Measurements from ENCODE around the gene CYP2W1. TPM values are rescaled to one million over a fixed set of nuclear protein-coding genes. Genes with fewer than 3 reads are reported as not detected.
"Not testable (repeated sequence)": the region's sequence is repeated elsewhere in the genome, so short reads cannot be mapped to it uniquely, and the experiment has no call there.

Gene CYP2W1
- total and polyA plus RNA-seq, 2 experiments from 2014 or later, result not detected

GRCh38 chr7:960269-960871 is 22.6 kb upstream of the CYP2W1 start:
- H3K36me3 ChIP-seq (ENCODE audit: low read depth), result no peaks in the 10 kb centered on the region
- in situ Hi-C loops (cut with MboI), result no loop called here
- no peak for DNase-seq
- H2AFZ ChIP-seq, result no peak overlapping the region
- no peaks in the 10 kb centered on the region for H3K9me3 ChIP-seq (ENCODE audit: low read depth)
- H3K79me2 ChIP-seq (ENCODE audit: insufficient read depth), result no peaks in the 10 kb centered on the region
- H3K27ac ChIP-seq, result no peak overlapping the region
- no peak for TF ChIP-seq EZH2 (IDR thresholded peaks at IDR 0.05; ENCODE audit: insufficient read depth, poor library complexity, severe bottlenecking)
- H3K4me1 ChIP-seq (ENCODE audit: insufficient read depth), result peaks cover 4% of the 10 kb centered on the region
- no peaks in the 10 kb centered on the region for H4K20me1 ChIP-seq (ENCODE audit: insufficient read depth)
- no peak overlapping the region for H3K9ac ChIP-seq
- peaks cover 5% of the 10 kb centered on the region for H3F3A ChIP-seq (ENCODE audit: insufficient read depth)
- H3K4me3 ChIP-seq, result no peak overlapping the region
- 47 to 53% methylated on average over 31 of the region's 31 CpGs for WGBS, 2 experiments (ENCODE audit: low coverage in 1 of 2, low lambda C conversion rate in 2 of 2, missing lambda C conversion rate in 2 of 2)
- H3K4me2 ChIP-seq (ENCODE audit: unreplicated experiment), result no peak overlapping the region
- no peaks in the 10 kb centered on the region for H3K9me2 ChIP-seq (ENCODE audit: insufficient read depth)
- peaks cover 4% of the 10 kb centered on the region; the same call in 1 of the 2 replicates for H3K27me3 ChIP-seq (replicated peaks; ENCODE audit: insufficient read depth)

- in situ Hi-C loops (cut with MboI); H3K4me1 ChIP-seq (ENCODE audit: insufficient read depth); H3K9me3 ChIP-seq (ENCODE audit: low read depth); H3K9ac ChIP-seq; H3K4me3 ChIP-seq; H2AFZ ChIP-seq; H3K4me2 ChIP-seq (ENCODE audit: unreplicated experiment); H3K27me3 ChIP-seq (replicated peaks; ENCODE audit: insufficient read depth); H4K20me1 ChIP-seq (ENCODE audit: insufficient read depth); H3K27ac ChIP-seq; H3K9me2 ChIP-seq (ENCODE audit: insufficient read depth); H3F3A ChIP-seq (ENCODE audit: insufficient read depth); H3K36me3 ChIP-seq (ENCODE audit: low read depth); H3K79me2 ChIP-seq (ENCODE audit: insufficient read depth): not testable (repeated sequence)
- WGBS, 2 experiments (ENCODE audit: low coverage in 1 of 2, low lambda C conversion rate in 2 of 2, missing lambda C conversion rate in 2 of 2), result 23% methylated on average over 13 of the region's 13 CpGs
- DNase-seq, result peak; percentile 23
These were observed 22.0 kb upstream of the CYP2W1 start for GRCh38 chr7:960972-961371.

- Histone ChIP-seq H3K27ac (no peak overlapping the region), H4K20me1 (ENCODE audit: insufficient read depth) (no peaks in the 10 kb centered on the region), H3K9me3 (ENCODE audit: low read depth) (no peaks in the 10 kb centered on the region), H3K27me3 (replicated peaks; ENCODE audit: insufficient read depth) (peaks cover 4% of the 10 kb centered on the region; the same call in 1 of the 2 replicates), H3K4me3 (no peak overlapping the region), H3K36me3 (ENCODE audit: low read depth) (no peaks in the 10 kb centered on the region), H2AFZ (no peak overlapping the region), H3K9me2 (ENCODE audit: insufficient read depth) (no peaks in the 10 kb centered on the region), H3F3A (ENCODE audit: insufficient read depth) (peaks cover 10% of the 10 kb centered on the region), H3K4me1 (ENCODE audit: insufficient read depth) (peaks cover 7% of the 10 kb centered on the region), H3K9ac (no peak overlapping the region), H3K4me2 (ENCODE audit: unreplicated experiment) (no peak overlapping the region), H3K79me2 (ENCODE audit: insufficient read depth) (no peaks in the 10 kb centered on the region)
- in situ Hi-C loops (cut with MboI), result no loop called here
- WGBS, 2 experiments (ENCODE audit: low coverage in 1 of 2, low lambda C conversion rate in 2 of 2, missing lambda C conversion rate in 2 of 2), result 81 to 84% methylated on average over 18 to 37 of the region's 37 CpGs
- TF ChIP-seq EZH2phosphoT487 (IDR thresholded peaks at IDR 0.05; ENCODE audit: insufficient read depth, low read depth), result no peak
- TF ChIP-seq EZH2 (IDR thresholded peaks at IDR 0.05; ENCODE audit: insufficient read depth, poor library complexity, severe bottlenecking), result no peak
- DNase-seq, result no peak
These were observed 21.2 kb upstream of the CYP2W1 start for GRCh38 chr7:961546-962400.

- WGBS, 2 experiments (ENCODE audit: low coverage in 1 of 2, low lambda C conversion rate in 2 of 2, missing lambda C conversion rate in 2 of 2), result 86 to 91% methylated on average over 13 to 16 of the region's 17 CpGs
- Histone ChIP-seq H3K79me2 (ENCODE audit: insufficient read depth) (no peaks in the 10 kb centered on the region), H3K4me1 (ENCODE audit: insufficient read depth) (peaks cover 7% of the 10 kb centered on the region), H2AFZ (no peak overlapping the region), H3K36me3 (ENCODE audit: low read depth) (peaks cover under 1% of the 10 kb centered on the region; the same call in 1 of the 2 replicates), H3K9me3 (ENCODE audit: low read depth) (no peaks in the 10 kb centered on the region), H3K27me3 (replicated peaks; ENCODE audit: insufficient read depth) (peaks cover 4% of the 10 kb centered on the region; the same call in 1 of the 2 replicates), H3K9ac (no peak overlapping the region), H3K4me3 (no peak overlapping the region), H3K27ac (no peak overlapping the region), H3K4me2 (ENCODE audit: unreplicated experiment) (no peak overlapping the region), H3F3A (ENCODE audit: insufficient read depth) (peaks cover 10% of the 10 kb centered on the region), H3K9me2 (ENCODE audit: insufficient read depth) (no peaks in the 10 kb centered on the region), H4K20me1 (ENCODE audit: insufficient read depth) (no peaks in the 10 kb centered on the region)
- DNase-seq, result no peak
- in situ Hi-C loops (cut with MboI), result no loop called here
- TF ChIP-seq EZH2 (IDR thresholded peaks at IDR 0.05; ENCODE audit: insufficient read depth, poor library complexity, severe bottlenecking) (no peak), EZH2phosphoT487 (IDR thresholded peaks at IDR 0.05; ENCODE audit: insufficient read depth, low read depth) (no peak)
These were observed 20.4 kb upstream of the CYP2W1 start for GRCh38 chr7:962401-963081.

Data from GM23248 (cell line).